B cell (primary cell): ENCODE results near the gene APOB. TPM values are rescaled to one million over a fixed set of nuclear protein-coding genes. Genes with fewer than 3 reads are reported as not detected.

Experiments
- ATAC-seq: fragments of 200-7000 bp; cut with Tn5 transposase; one replicate; pipeline ENCODE4 v1.10.0; 2021; ENCODE audit warnings: low read depth, mild to moderate bottlenecking, moderate number of reproducible peaks, moderate library complexity
- CTCF ChIA-PET: fragments of 350-600 bp; sonication (Branson Sonifier 250); formaldehyde crosslinking; loops from one replicate; lab custom pipeline; 2021; ENCODE audit warnings: antibody characterized with exemption, inconsistent platforms; lab: Charles Lee
- POLR2A ChIA-PET: fragments of 350-600 bp; sonication (Branson Sonifier 250); formaldehyde crosslinking; loops from one replicate; lab custom pipeline; 2021; ENCODE audit warnings: antibody characterized with exemption; lab: Charles Lee
- DNase-seq: peaks from one replicate; pipeline ENCODE4 v3.0.0; 2013
- H2AFZ ChIP-seq: 2 replicates; pipeline ENCODE4 v1.6.1; 2012; ENCODE audit warnings: mild to moderate bottlenecking, low read depth, low read length; ENCODE audit not compliant: insufficient read depth, poor library complexity, severe bottlenecking
- H3K27ac ChIP-seq, 2 donors: 1 replicate in 1 of 2; 2 replicates in 1 of 2; pipeline ENCODE4 v1.5.1; 2012 to 2013; ENCODE audit warnings: low read length in 2 of 2, mild to moderate bottlenecking in 2 of 2, moderate library complexity in 1 of 2
- H3K27me3 ChIP-seq, 4 experiments: fragments of 200-600 bp in 1 of 4; sonication (generic) in 1 of 4; replicated peaks in 1 of 4; 1 replicate in 2 of 4; 2 replicates in 2 of 4; pipeline versions ENCODE4 v1.6.1 to v1.7.0; 2013 to 2016; ENCODE audit warnings: low read length in 3 of 4, mild to moderate bottlenecking in 2 of 4, mixed read lengths in 1 of 4, moderate library complexity in 1 of 4; ENCODE audit not compliant: insufficient read depth in 4 of 4, control insufficient read depth in 3 of 4; ENCODE audit errors: control extremely low read depth in 1 of 4
- H3K36me3 ChIP-seq, 2 experiments: replicated peaks in 1 of 2; 1 replicate in 1 of 2; 2 replicates in 1 of 2; pipeline versions ENCODE4 v1.6.1 to v1.7.1; 2013; ENCODE audit warnings: low read length in 1 of 2; ENCODE audit not compliant: insufficient read depth in 2 of 2, control insufficient read depth in 1 of 2; ENCODE audit errors: control extremely low read depth in 1 of 2, extremely low read depth in 1 of 2
- H3K4me1 ChIP-seq, 2 donors: fragments of 200-600 bp in 1 of 2; sonication (generic) in 1 of 2; 1 replicate in 1 of 2; 2 replicates in 1 of 2; pipeline versions ENCODE4 v1.5.1 to v1.6.1; 2013 to 2017; ENCODE audit warnings: low read length in 2 of 2; ENCODE audit not compliant: control insufficient read depth in 2 of 2, insufficient read depth in 2 of 2
- H3K4me2 ChIP-seq: replicated peaks from 2 replicates; pipeline ENCODE3; 2012; ENCODE audit warnings: mild to moderate bottlenecking, low read depth, low read length; ENCODE audit not compliant: poor library complexity, severe bottlenecking
- H3K4me3 ChIP-seq, 5 experiments: fragments of 200-600 bp in 1 of 5; sonication (generic) in 1 of 5; 1 replicate in 3 of 5; 2 replicates in 2 of 5; pipeline versions ENCODE4 v1.5.1 to v1.7.0; 2011 to 2016; ENCODE audit warnings: low read length in 4 of 5, mild to moderate bottlenecking in 4 of 5, low read depth in 2 of 5, control low read depth in 1 of 5, moderate library complexity in 1 of 5; ENCODE audit not compliant: insufficient read depth in 1 of 5; ENCODE audit errors: control extremely low read depth in 1 of 5, extremely low read depth in 1 of 5
- H3K79me2 ChIP-seq: fragments of 200-600 bp; sonication (generic); one replicate; pipeline ENCODE4 v1.6.0; 2016; ENCODE audit warnings: low read length; ENCODE audit not compliant: control insufficient read depth, insufficient read depth
- H3K9ac ChIP-seq: fragments of 200-600 bp; sonication (generic); 2 replicates; pipeline ENCODE4 v1.6.1; 2017; ENCODE audit warnings: mild to moderate bottlenecking, low read length, moderate library complexity
- H3K9me3 ChIP-seq, 3 donors: one replicate each; pipeline versions ENCODE4 v1.6.1 to v1.7.1; 2013; ENCODE audit warnings: low read length in 2 of 3; ENCODE audit not compliant: control insufficient read depth in 2 of 3, insufficient read depth in 1 of 3; ENCODE audit errors: control extremely low read depth in 1 of 3
- H4K20me1 ChIP-seq: 2 replicates; pipeline ENCODE4 v1.6.0; 2012; ENCODE audit warnings: mild to moderate bottlenecking, low read length; ENCODE audit not compliant: insufficient read depth, control insufficient read depth, poor library complexity, severe bottlenecking
- H3K27ac Mint-ChIP-seq: one replicate; pipeline ENCODE4 v1.8.0; 2021; ENCODE audit warnings: mixed read lengths
- H3K27me3 Mint-ChIP-seq: one replicate; pipeline ENCODE4 v1.8.0; 2021; ENCODE audit warnings: mixed read lengths
- H3K4me1 Mint-ChIP-seq: one replicate; pipeline ENCODE4 v1.8.0; 2021; ENCODE audit warnings: mixed read lengths
- H3K4me3 Mint-ChIP-seq: one replicate; pipeline ENCODE4 v1.8.0; 2021; ENCODE audit warnings: mixed read lengths
- H3K9me3 Mint-ChIP-seq: one replicate; pipeline ENCODE4 v1.8.0; 2022; ENCODE audit warnings: mixed read lengths; ENCODE audit not compliant: insufficient read depth
- CTCF ChIP-seq: fragments of 200-600 bp; IDR thresholded peaks from one replicate; pipeline ENCODE4 v1.8.0; 2022; ENCODE audit warnings: antibody characterized with exemption, mild to moderate bottlenecking
- EZH2 ChIP-seq: IDR thresholded peaks from 2 replicates; pipeline ENCODE4 v1.6.1; 2012; ENCODE audit warnings: borderline replicate concordance, low read depth, mild to moderate bottlenecking, moderate library complexity, low read length; ENCODE audit not compliant: insufficient read depth, poor library complexity, severe bottlenecking
- WGBS: methylation state at CpG from one replicate; pipeline ENCODE4 v1.1.5; 2013; ENCODE audit warnings: missing lambda C conversion rate; ENCODE audit not compliant: insufficient coverage; 5-methylcytosine and 5-hydroxymethylcytosine counted together
- intact Hi-C: fragments of 100-400 bp; cut with micrococcal nuclease; formaldehyde crosslinking; loops from one replicate; pipeline ENCODE4 v1.10.0; 2022
- polyA plus RNA-seq: library from polyadenylated mRNA; depleted of rRNA; stranded (reverse); fragments of >200 nt; gene quantifications from 2 replicates; pipeline ENCODE4 v1.2.3, GENCODE V29; 2012
- total RNA-seq, 2 donors: library from RNA; stranded (reverse); fragments of 120-200 nt in 1 of 2; gene quantifications; 1 replicate in 1 of 2; 2 replicates in 1 of 2; pipeline versions ENCODE4 v1.2.3 to v1.2.4, GENCODE V29; 2013 to 2022

Gene APOB
- total and polyA plus RNA-seq, 2 donors (not counting 1 experiment from before 2014, with no cell fraction given), result not detected

DNA sequence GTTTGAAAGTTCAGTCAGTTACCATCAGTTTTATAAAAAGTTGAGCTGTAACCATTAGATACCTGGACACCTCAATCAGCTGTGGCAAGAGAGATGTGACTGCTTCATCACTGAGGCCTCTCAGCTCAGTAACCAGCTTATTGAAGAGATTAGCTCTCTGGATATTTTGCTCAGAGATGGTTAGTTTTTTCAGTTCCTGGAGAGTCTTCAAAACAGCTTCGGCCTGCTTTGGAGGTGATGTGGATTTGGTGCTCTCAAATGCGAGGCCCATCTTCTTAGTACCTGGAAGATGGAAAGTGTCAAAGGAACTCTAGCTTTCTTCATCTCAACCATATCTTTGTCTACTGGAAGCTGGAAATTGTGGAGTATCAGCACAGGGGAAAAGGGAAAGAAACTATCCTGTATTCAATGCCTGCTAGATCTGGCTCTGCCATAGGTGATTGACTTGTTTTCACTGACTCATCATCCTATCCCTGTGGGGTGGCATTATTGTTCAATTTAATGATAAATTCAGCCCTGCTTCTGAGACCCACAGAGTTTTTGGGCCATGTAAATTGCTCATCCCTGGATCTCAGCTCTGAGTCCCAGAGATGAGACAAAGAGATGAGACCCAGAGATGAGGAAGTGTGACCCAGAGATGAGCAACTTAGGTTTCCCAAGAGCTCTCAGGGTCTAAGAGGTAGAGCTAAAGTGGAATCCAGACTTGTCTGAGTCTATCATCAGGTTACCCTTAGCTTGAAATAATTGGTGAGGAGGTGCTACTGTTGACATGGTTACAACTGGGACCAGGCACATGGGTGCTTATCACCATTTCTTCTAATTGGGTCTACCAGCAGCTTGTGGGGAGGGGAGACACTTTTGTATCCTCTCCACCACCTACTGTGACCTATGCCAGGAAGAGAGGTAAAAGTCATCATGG, 10.4 kb downstream of the APOB start:
- POLR2A ChIA-PET, result no interaction called here
- Histone ChIP-seq H3K9me3 (peaks cover 0 to 2% (median 0%) of the 10 kb centered on the region in 3 donors), H2AFZ (no peak overlapping the region), H3K9ac (no peak overlapping the region), H3K27me3 (no peaks in the 10 kb centered on the region), H3K36me3 (no peaks in the 10 kb centered on the region), H3K79me2 (no peaks in the 10 kb centered on the region), H4K20me1 (no peaks in the 10 kb centered on the region), H3K4me2 (no peak overlapping the region), H3K4me1 (no peaks in the 10 kb centered on the region), H3K27ac (no peak overlapping the region), H3K4me3 (no peak overlapping the region)
- H3K4me3 Mint-ChIP-seq, result no peak overlapping the region
- CTCF ChIA-PET, result interaction anchor here (0.9 to 1.7 kb wide), 2 partner anchors 9 to 11 kb away, joined by 3 to 8 read pairs; no protein-coding TSS in a partner anchor
- intact Hi-C loops, result no loop called here
- DNase-seq, result no peak
- ATAC-seq, result no peak
- no peaks in the 10 kb centered on the region for H3K9me3 Mint-ChIP-seq
- no peak overlapping the region for H3K27ac Mint-ChIP-seq
- peaks cover 11% of the 10 kb centered on the region for H3K27me3 Mint-ChIP-seq
- TF ChIP-seq CTCF, result no peak
- no peak for TF ChIP-seq EZH2
- H3K4me1 Mint-ChIP-seq, result no peaks in the 10 kb centered on the region
- WGBS, result 100% methylated on average over 2 of the region's 2 CpGs
